HL-60/S4 treated with phorbol 12-myristate 13-acetate at 8.2 ng/mL for 4 days and 3 days (cell line): Measurements from ENCODE around the gene ABCC1.

Experiments
- in situ Hi-C: fragments of 300-500 bp; cut with MboI; formaldehyde crosslinking; loops from 2 replicates; pipeline ENCODE4 v1.15.0; 2022; ENCODE audit warnings: low sequenced_read_pairs

The ABCC1 gene

DNA sequence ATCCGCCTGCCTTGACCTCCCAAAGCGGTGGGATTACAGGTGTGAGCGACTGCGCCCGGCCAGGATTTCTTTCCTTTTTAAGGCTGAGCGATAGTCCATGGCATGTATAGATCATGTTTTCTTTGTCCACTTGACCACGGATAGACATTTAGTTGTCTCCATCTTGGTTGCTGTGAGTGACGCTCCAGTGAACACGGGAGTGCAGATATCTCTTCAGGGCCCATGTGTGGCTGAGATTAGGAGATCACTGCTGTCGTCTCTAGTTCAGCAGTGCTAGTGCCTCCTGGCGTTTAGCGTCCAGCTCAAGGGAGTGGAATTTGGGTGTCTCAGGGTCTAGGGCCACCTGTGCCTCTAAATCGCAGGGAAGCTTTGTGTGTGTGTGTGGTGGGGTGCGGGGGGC lies 41.5 kb downstream of the ABCC1 start:
- in situ Hi-C loops, result no loop called here

DNA sequence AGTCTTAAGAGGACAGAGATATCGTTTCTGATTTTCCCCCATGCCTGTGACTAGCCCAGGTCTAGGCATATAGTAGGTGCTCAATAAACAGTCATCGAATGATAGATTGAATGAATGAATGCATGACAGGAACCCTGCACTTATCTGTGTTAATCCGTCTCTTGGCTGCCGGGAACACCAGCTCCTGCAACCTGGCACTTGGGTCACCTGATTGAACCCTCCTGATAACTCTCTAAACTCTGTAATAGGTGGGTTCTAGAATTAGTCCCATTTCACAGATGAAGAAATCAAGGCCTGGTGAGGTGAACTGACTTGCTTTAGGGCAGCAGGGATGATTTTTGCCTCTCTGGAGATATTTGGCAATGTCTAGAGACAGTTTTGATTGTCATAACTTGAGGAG lies 43.7 kb downstream of the ABCC1 start:
- in situ Hi-C loops, result no loop called here

DNA sequence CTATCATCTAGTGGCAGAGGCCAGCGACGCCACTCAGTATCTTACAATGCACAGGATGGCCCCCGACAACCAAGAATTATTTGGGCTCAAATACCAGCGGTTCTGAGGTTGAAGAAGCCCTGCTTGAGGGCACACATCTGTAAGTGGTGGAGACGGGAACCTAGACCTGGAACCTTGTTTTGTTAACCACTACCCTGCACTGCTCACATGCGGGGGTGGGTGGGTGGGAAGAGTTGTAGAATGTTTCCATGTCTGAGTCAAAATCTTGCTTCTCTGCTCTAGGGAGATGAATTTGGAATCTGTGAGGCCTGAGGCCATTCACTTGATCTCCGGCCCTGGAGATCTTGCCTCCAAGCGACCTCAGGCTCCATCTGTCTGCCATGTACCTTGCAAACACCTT lies 44.1 kb downstream of the ABCC1 start:
- in situ Hi-C loops, result no loop called here

DNA sequence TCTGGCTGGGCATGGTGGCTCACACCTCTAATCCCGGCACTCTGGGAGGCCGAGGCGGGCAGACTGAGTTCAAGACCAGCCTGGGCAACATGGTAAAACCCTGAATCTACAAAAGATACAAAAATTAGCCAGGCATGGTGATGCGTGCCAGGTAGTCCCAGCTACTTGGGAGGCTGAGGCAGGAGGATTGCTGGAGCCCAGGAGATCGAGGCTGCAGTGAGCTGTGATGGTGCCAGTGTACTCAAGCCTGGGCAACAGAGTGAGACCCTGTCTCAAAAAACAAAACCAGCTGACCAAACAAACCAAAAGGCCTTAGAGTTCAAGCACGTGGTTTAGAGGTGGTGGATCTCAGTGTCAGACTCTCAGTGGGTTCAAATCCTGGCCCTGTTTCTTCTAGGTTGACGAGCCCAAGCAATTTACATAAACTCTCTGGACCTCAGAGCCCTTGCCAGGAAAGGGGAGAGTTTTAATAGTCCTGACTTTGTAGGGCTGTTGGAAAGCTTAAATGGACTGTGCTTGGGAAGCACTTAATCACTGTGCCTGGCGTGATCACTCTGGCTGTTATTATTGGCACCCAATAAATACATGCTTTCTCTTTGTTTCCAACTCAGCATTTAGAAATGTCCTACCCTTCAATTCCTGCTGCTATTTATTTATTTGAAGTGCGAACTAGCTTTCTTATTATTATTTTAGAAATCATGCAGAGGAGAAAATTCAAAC lies 44.7 kb downstream of the ABCC1 start:
- in situ Hi-C loops, result no loop called here

DNA sequence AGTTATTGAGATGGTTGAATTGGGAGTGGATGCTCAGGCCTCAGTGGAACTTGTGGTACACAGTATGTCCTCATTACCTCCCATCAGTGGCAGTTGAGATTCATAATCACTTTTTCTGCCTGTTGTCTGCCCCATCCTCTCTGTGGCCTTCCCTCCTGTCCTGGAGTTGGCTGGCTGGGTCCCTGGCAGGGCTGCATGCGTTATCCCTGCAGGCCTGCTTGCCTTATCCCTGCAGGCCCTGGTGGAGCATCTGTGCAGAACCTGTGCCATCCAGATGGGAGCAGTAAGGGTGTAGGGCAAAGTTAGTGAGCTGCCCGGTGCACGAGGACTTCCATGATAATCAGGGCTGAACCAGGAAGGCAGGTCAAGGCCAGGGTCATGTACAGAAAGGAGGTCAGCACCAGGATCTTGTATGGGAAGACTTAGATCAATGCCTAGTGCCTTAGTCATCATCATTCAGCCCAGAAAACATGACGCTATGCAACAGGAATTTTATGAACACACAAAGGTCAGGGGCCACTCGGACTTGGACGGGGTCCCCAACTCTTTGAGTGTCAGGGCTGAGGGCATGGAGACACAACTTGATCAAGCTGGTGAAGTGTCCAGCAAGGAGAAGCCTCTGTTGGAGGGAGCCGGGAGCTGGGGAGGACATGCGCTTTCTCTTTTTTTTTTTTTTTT lies 47.2 kb downstream of the ABCC1 start:
- in situ Hi-C loops, result no loop called here

DNA sequence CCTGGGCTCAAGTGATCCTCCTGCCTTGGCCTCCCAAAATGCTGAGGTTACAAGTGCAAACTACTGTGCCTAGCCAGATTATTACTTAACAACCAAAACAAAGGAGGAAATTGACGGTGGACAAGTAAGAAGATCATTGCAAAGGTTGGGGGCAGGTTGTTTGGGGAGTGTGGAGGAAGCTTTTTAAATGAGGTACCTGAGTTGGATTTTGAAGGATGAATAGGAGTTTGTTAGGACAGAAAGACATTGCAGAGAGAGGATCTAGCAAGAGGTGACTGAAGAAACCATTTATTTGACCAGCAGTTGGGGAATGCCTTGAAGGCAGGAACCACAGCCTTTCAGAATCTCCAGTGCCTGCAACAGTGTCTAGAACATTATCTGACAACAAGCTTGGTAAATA lies 51.3 kb downstream of the ABCC1 start:
- in situ Hi-C loops, result no loop called here

DNA sequence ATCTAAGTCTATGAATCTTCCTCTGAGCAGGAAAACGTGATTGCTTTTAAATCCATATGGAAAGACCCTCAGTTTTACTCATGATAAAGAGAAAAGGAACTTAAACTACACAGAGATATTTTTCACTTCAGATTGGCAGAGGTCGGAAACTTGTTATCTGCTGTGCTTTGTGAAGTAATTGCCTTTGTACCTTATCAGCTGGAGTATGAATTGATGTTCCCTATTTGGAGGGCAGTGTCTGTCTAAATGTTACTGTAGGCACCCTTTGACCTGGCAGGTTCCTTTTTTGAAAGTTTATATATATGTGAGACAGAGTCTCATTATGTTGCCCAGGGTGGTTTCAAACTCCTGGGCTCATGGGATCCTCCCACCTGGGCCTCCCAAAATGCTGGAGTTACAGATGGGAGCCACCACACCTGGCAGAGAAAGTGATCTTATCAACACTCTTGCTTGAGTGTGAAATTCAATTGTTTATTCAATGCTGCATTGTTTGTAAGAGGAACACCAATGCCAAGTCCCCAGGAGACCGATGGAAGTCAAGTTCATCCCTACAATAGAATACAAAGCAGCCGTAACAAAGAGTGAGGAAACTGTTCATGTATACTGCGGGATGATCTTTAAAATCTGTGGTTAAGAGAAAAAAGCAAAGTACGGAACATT lies 52.3 kb downstream of the ABCC1 start:
- in situ Hi-C loops, result no loop called here

DNA sequence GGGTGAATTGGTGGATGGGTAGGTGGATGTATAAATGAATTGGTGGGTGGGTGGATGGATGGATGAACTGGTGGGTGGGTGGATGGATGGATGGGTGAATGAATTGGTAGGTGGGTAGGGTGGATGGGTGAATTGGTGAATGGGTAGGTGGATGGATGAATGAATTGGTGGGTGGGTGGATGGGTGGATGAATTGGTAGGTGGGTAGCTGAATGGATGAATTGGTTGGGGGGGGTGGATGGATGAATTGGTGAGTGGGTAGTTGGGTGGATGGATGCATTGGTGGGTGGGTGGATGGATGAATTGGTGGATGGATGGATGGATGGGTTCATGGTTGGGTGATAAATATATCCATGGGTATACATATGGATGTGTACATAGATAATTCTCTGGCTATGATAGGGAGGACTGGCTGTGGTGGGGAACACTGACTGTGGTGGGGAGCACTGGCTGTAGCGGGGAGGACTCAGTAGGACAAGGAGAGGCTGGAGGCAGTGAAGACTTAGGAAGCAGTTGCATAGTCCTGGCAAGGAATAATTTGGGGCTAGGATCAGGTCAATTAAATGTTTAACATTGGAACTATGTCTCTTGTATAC lies 54.4 kb downstream of the ABCC1 start:
- in situ Hi-C loops, result no loop called here

DNA sequence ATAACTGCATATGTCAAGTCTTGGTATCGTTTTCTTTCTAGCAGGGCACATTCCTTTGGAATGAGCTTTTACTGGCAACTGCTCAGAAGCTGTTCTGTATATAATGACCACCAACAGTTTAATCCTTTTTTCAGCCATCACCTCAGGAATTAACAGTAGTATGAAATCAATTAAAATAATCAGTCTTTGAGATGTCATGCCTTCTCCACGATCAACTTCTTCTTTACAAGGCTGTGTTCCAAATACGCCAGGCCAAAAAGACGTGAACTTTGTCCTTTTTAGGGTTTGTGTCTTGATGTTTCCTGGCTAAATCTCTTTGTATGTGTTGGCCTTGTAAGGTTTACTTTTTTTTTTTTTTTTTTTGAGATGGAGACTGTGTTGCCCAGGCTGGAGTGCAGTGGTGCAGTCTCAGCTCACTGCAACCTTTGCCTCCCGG lies 54.9 kb downstream of the ABCC1 start:
- in situ Hi-C loops, result no loop called here

DNA sequence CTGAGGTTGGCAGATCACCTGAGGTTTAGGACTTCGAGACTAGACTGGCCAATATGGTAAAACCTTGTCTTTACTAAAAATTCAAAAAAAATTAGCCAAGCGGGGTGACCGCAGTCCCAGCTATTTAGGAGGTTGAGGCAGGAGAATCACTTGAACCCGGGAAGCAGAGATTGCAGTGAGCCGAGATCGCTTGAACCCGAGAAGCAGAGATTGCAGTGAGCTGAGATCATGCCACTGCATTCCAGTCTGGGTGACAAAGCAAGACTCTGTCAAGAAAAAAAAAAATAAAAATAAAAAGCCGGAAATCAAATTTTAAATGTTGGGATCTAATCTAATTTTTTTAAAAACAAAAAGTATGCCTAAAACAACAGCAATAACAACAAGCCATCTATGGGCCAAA lies 56.3 kb downstream of the ABCC1 start:
- in situ Hi-C loops, result no loop called here

DNA sequence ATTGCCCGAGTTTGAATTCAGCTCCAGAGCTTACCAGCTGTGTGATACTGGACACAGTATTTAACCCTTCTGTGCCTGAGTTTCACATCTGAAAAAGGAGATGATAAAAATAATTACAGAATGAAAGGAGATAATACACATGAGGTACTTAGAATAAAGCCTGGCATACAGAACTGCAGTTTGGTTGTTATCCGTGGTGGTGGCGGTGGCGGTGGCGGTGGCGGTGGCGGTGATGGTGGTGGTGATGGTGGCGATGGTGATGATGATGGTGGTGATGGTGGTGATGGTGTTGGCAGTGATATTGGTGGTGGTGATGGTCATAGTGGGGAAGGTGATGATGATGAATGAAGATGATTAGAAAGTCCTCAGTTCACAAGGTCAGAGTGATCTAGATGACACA lies 57.2 kb downstream of the ABCC1 start:
- in situ Hi-C loops, result no loop called here

DNA sequence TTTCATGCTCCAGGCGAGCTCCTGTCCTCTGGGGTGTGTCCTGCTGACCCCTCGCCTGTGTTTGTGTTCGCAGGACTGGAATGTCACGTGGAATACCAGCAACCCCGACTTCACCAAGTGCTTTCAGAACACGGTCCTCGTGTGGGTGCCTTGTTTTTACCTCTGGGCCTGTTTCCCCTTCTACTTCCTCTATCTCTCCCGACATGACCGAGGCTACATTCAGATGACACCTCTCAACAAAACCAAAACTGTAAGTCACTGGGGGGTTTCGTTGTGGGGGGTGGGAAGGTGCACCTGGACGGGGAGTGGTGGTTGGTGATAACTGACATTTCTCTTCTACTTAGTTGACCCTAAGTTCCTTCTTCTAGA lies 58.3 kb downstream of the ABCC1 start:
- in situ Hi-C loops, result no loop called here

DNA sequence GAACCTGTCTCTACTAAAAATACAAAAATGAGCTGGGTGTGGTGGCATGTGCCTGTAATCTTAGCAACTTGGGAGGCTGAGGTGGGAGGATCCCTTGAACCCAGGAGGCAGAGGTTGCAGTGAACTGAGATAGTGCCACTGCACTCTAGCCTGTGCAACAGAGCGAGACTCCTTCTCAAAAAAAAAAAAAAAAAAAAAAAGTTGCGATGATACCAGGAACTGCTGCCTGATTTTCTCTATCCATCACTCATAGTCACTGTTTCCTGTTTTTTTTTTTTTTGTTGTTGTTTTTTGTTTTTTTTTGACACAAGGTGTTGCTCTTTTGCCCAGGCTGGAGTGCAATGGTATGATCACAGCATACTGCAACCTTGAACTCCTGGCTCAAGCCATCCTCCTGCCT lies 59.2 kb downstream of the ABCC1 start:
- in situ Hi-C loops, result no loop called here

DNA sequence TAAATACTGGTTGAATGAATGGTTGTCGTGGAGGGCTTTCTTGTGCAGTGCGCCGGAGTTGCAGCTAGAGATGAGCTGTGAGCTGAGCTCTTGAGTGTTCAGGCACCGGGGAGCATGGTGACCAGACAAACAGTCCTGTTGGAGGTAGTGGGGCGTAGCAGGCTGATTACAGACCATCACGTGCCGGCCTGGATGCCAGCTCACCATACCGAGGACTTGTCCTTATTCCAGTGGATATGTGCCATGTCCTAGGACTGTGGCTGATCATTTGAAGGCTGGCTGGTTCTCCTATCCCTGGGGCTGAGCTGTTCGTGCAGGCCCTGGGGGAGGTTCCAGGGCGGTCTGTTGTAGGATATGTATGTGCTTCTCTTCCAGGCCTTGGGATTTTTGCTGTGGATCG lies 60.0 kb downstream of the ABCC1 start:
- in situ Hi-C loops, result no loop called here

DNA sequence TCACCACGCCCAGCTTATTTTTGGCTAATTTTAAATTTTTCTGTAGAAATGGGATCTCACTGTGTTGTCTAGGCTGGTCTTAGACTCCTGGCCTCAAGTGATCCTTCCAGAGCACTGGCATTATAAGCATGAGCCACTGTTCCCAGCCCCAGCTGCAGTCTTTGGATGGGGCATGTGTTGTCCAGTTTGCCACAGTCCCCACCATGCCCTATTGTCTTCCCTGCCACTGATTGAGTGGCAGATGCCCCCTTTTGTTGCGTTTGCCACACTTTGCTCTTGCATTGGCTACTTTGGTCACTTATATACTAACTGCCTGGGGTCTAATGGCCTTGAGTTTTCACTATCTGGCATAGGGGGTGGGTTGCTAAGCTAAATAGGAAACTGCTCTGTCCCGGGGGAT lies 60.8 kb downstream of the ABCC1 start:
- in situ Hi-C loops, result no loop called here

DNA sequence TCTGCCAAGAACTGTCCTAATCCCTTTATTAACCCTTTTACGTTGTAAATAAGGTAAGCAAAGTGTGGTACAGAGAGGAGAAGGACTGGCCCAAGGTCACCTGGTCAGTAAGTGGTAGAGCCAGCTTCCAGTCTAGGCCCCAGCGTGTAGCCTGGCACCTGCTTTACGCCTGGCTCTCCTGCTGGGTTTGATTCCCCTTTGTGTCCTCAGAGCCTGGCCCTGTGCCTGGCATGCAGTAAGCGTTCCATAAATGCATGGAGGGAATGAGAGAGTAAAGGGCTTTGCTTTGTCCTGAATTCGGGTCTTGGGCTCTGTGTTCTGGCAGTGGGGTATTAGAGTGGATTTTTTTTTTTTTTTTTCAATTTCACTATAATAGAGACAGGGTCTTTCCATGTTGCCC lies 62.7 kb downstream of the ABCC1 start:
- in situ Hi-C loops, result no loop called here

DNA sequence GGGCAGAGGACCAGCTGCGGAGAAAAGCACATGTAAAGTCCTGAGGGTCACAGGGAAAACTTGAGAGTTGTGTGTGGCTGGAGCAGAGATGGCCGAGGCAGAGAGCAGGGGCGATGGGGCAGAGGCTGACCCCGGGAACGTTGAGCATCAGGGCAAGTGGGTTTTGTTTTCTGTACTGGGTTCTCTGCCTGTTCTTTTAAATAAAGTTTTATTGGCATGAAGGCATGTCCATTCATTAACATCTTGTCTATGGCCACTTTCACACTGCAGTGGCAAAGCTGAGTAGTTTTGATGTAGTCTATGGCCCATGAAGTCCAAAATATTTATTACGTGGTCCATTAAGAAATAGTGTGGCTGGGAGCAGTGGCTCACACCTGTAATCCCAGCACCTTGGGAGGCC lies 64.4 kb downstream of the ABCC1 start:
- in situ Hi-C loops, result no loop called here

DNA sequence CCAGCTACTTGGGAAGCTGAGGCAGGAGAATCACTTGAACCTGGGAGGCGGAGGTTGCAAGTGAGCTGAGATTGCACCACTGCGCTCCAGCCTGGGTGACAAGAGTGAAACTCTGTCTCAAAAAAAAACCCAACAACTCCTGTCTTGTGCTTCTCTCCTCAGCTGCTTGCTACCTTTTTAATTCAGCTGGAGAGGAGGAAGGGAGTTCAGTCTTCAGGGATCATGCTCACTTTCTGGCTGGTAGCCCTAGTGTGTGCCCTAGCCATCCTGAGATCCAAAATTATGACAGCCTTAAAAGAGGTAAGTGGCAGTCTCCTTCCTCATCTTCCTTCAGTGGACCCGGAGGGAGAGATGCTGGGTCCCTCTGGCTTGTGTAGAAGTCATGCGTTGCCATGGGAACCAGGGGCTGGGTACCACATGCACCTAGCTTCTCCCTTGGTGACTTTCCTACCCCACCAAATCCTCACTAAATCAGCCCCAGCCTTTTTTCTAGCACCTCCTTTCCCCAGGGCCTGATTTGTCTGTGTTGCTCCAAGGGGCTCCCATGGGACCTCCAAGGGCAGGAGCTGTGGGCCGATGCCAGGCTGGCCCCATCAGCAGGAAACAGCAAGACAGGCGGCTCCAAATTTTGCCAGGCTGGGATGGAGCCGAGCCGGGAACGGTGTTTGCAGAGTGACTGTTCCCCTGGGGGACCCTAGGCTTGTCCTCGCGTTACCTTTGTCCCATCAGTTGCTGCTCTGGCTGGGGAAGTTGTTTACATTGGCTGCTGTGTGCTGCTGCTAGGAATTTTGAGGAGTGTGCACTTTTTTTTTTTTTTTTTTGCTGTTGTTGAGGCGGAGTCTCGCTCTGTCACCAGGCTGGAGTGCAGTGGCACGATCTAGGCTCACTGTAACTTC lies 65.2 kb downstream of the ABCC1 start:
- in situ Hi-C loops, result no loop called here

DNA sequence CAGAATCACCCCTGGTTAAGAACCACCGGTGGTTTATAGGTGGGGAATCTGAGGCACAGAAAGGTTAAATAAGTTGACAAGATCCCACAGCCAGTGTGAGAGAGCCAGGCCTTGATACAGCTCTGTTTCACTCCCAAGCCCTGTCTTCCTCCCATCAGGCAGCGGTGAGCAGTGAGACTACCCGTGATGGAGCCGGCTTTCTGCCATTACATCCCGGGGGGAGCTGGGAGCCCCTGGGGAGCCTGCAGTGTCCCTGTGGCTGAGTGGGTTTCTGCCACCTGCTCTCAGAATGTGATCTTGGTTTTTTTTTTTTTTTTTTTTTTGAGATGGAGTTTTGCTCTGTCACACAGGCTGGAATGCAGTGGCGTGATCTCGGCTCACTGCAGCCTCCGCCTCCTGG lies 66.4 kb downstream of the ABCC1 start:
- in situ Hi-C loops, result no loop called here

DNA sequence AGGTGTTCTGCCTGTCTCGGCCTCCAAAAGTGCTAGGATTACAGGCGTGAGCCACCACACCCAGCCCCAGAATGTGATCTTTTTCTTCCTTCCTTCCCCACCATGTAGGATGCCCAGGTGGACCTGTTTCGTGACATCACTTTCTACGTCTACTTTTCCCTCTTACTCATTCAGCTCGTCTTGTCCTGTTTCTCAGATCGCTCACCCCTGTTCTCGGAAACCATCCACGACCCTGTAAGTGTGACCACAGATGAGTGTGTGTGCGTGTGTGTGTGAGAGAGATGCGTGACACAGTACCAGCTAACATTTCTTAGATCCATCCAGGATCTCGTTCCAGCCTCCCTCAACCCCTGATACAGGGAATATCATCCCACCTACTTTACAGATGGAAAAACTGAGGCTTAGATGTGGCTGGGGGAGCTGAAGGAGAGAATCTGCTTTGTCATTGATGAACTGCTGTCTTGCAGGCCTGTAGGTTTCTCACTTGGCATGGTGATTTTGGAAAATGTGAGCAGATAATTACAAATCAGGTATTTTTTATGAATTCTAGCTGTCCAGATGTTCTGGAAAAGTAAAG lies 67.1 kb downstream of the ABCC1 start:
- in situ Hi-C loops, result no loop called here

DNA sequence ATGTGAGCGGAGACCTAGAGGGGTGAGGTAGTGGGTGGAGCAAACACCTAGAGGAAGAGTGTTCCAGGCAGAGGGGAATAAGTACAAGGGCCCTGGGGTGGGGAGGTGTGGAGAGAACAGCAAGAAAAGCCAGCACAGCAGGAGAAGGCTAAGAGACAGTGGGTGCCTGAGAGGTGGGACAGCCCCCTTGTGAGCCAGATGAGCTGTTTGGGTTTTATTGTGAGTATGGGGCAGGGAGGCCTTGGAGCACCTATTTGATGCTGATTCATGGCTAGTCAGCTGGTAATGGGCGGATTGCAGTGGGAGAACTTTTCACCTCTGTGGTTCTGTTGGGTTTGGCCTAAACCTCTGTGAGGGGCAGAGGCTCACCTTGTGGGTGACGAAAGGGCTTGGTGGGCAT lies 68.4 kb downstream of the ABCC1 start:
- in situ Hi-C loops, result no loop called here
